Gastroesophageal sphincter (tissue), 4 donors: ENCODE results near the gene SENP3. TPM values are rescaled to one million over a fixed set of nuclear protein-coding genes. Genes with fewer than 3 reads are reported as not detected.

ENCODE experiments used
- ATAC-seq: fragments of 150-250 bp; one replicate; pipeline ENCODE4 v1.9.1; 2016; ENCODE audit warnings: mild to moderate bottlenecking, moderate library complexity
- H3K27ac ChIP-seq, 4 donors: fragments of 200-600 bp; sonication (generic) in 3 of 4; 1 replicate in 3 of 4; 2 replicates in 1 of 4; pipeline ENCODE4 v1.5.1; 2016 to 2019
- H3K27me3 ChIP-seq: fragments of 200-600 bp; sonication (generic); one replicate; pipeline ENCODE4 v1.5.1; 2019
- H3K36me3 ChIP-seq, 2 donors: fragments of 200-600 bp; sonication (generic); one replicate each; pipeline ENCODE4 v1.5.1; 2019; ENCODE audit warnings: control low read depth in 1 of 2
- H3K4me1 ChIP-seq, 3 donors: fragments of 200-600 bp; sonication (generic); 1 replicate in 2 of 3; 2 replicates in 1 of 3; pipeline ENCODE4 v1.5.1; 2016 to 2019; ENCODE audit warnings: control low read depth in 2 of 3
- H3K4me3 ChIP-seq, 2 donors: fragments of 200-600 bp; sonication (generic); one replicate each; pipeline ENCODE4 v1.5.1; 2019; ENCODE audit warnings: mild to moderate bottlenecking in 1 of 2, moderate library complexity in 1 of 2
- H3K9me3 ChIP-seq, 3 donors: fragments of 200-600 bp; sonication (generic); one replicate each; pipeline ENCODE4 v1.5.1; 2017 to 2019; ENCODE audit warnings: control low read depth in 2 of 3
- EP300 ChIP-seq: sonication (generic); formaldehyde crosslinking; IDR thresholded peaks from one replicate; pipeline ENCODE4 v1.6.1; 2017; ENCODE audit warnings: antibody characterized with exemption, mild to moderate bottlenecking
- POLR2A ChIP-seq, 2 donors: fragments of 450-650 bp; IDR thresholded peaks; one replicate each; pipeline ENCODE4 v1.6.1; 2017; ENCODE audit warnings: antibody characterized with exemption in 2 of 2, mild to moderate bottlenecking in 2 of 2, moderate library complexity in 1 of 2
- POLR2AphosphoS5 ChIP-seq: sonication (generic); formaldehyde crosslinking; IDR thresholded peaks from one replicate; pipeline ENCODE4 v1.6.1; 2017; ENCODE audit warnings: antibody characterized with exemption
- WGBS, 2 donors: methylation state at CpG; one replicate each; pipeline ENCODE4 v1.1.5; 2018; ENCODE audit warnings: low coverage in 1 of 2; 5-methylcytosine and 5-hydroxymethylcytosine counted together
- total RNA-seq, 4 donors: library from RNA; depleted of rRNA; stranded (reverse); fragments of >200 nt; gene quantifications; one replicate each; pipeline ENCODE4 v1.1.0, GENCODE V29; 2016
- TF ChIP-seq, protein P1 (sequence below), 4 experiments: fragments of 200-600 bp in 2 of 4; fragments of 450-650 bp in 2 of 4; sonication (generic) in 1 of 4; IDR thresholded peaks; one replicate each; pipeline ENCODE4 v1.5.1; 2017 to 2019; ENCODE audit warnings: antibody characterized with exemption in 4 of 4, mild to moderate bottlenecking in 2 of 4, moderate library complexity in 2 of 4

SENP3 gene
- total RNA-seq, 4 donors from 2014 or later = 68.3 to 94.7 (median 79.6) TPM

- WGBS, 2 donors = 76 to 85% methylated on average over 3 to 8 of the region's 14 CpGs
- Histone ChIP-seq H3K4me3 (no peak overlapping the region), H3K27ac (no peak overlapping the region), H3K9me3 (no peaks in the 10 kb centered on the region), H3K4me1 (peaks cover 0 to 81% (median 27%) of the 10 kb centered on the region in 3 donors), H3K27me3 (no peaks in the 10 kb centered on the region), H3K36me3 (peaks cover 0 to 55% of the 10 kb centered on the region in 2 donors)
- TF ChIP-seq, protein P1, sequence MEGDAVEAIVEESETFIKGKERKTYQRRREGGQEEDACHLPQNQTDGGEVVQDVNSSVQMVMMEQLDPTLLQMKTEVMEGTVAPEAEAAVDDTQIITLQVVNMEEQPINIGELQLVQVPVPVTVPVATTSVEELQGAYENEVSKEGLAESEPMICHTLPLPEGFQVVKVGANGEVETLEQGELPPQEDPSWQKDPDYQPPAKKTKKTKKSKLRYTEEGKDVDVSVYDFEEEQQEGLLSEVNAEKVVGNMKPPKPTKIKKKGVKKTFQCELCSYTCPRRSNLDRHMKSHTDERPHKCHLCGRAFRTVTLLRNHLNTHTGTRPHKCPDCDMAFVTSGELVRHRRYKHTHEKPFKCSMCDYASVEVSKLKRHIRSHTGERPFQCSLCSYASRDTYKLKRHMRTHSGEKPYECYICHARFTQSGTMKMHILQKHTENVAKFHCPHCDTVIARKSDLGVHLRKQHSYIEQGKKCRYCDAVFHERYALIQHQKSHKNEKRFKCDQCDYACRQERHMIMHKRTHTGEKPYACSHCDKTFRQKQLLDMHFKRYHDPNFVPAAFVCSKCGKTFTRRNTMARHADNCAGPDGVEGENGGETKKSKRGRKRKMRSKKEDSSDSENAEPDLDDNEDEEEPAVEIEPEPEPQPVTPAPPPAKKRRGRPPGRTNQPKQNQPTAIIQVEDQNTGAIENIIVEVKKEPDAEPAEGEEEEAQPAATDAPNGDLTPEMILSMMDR (IDR thresholded peaks at IDR 0.05) = no peak
- peak; percentile 2 for TF ChIP-seq POLR2AphosphoS5
- no peak for TF ChIP-seq POLR2A (IDR thresholded peaks at IDR 0.05)
- TF ChIP-seq EP300 = no peak
- no peak for ATAC-seq
Measured at GRCh38 chr17:7576432-7576937, 14.8 kb downstream of the SENP3 start.

DNA sequence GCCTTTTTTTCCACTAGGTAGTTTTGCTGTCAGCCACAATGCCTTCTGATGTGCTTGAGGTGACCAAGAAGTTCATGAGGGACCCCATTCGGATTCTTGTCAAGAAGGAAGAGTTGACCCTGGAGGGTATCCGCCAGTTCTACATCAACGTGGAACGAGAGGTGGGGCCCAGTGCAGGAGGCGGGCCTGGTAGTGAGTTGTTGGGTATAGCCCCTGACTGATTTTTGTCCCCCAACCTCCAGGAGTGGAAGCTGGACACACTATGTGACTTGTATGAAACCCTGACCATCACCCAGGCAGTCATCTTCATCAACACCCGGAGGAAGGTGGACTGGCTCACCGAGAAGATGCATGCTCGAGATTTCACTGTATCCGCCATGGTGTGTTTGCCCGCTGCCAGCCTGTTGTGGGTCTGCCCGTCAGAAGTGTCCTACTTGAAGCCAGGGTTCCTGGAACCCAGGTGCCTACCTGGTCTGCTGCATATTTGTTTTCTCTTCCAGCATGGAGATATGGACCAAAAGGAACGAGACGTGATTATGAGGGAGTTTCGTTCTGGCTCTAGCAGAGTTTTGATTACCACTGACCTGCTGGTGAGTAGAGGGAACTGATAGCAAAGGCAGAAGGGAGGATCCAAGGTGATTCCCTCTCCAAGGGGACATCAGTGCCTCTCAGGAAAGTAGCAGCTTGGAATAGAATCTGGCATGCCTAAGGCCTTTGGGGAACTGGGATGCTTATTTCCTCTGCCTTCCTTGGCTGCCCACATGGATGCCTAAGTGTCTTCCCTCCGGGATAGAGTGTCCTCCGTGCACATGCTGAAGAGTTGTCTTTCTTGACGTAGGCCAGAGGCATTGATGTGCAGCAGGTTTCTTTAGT lies 15.8 kb downstream of the SENP3 start:
- peaks cover 0 to 88% (median 33%) of the 10 kb centered on the region in 3 donors for H3K4me1 ChIP-seq
- no peak for ATAC-seq
- H3K36me3 ChIP-seq = peaks cover 0 to 54% of the 10 kb centered on the region in 2 donors
- no peak for TF ChIP-seq EP300
- TF ChIP-seq POLR2AphosphoS5 = no peak
- TF ChIP-seq POLR2A (IDR thresholded peaks at IDR 0.05) = no peak
- TF ChIP-seq, protein P1 (IDR thresholded peaks at IDR 0.05) = no peak
- H3K4me3 ChIP-seq = no peak overlapping the region
- H3K27ac ChIP-seq = peak overlapping the region in 2 of 4 donors; percentile 20 to 92
- H3K9me3 ChIP-seq = no peaks in the 10 kb centered on the region
- H3K27me3 ChIP-seq = no peaks in the 10 kb centered on the region
- 64 to 66% methylated on average over 8 to 12 of the region's 17 CpGs for WGBS, 2 donors

DNA sequence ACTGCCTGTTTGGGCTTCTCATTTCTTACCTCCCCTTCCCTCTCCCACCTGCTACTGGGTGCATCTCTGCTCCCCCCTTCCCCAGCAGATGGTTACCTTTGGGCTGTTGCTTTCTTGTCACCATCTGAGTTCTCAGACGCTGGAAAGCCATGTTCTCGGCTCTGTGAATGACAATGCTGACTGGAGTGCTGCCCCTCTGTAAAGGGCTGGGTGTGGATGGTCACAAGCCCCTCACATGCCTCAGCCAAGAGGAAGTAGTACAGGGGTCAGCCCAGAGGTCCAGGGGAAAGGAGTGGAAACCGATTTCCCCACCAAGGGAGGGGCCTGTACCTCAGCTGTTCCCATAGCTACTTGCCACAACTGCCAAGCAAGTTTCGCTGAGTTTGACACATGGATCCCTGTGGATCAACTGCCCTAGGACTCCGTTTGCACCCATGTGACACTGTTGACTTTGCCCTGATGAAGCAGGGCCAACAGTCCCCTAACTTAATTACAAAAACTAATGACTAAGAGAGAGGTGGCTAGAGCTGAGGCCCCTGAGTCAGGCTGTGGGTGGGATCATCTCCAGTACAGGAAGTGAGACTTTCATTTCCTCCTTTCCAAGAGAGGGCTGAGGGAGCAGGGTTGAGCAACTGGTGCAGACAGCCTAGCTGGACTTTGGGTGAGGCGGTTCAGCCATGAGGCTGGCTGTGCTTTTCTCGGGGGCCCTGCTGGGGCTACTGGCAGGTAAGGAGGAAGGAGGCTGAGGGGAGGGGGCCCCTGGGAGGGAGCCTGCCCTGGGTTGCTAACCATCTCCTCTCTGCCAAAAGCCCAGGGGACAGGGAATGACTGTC lies 17.5 kb downstream of the SENP3 start, which contains the start of gene CD68:
Gene CD68, plus strand, starts transcription at position 638 of the 833 bp plus-strand sequence. Its CDS starts 40 bp downstream, at position 678.
- TF ChIP-seq EP300 (no peak), POLR2A (IDR thresholded peaks at IDR 0.05) (peak; percentile 49 to 53), POLR2AphosphoS5 (peak; percentile 89)
- TF ChIP-seq, protein P1 (IDR thresholded peaks at IDR 0.05) = no peak
- Histone ChIP-seq H3K36me3 (peaks cover 0 to 49% of the 10 kb centered on the region in 2 donors), H3K4me1 (peaks cover 2 to 92% (median 39%) of the 10 kb centered on the region in 3 donors), H3K4me3 (peak within 1 kb of the TSS in 1 of 2 donors; percentile 64), H3K27ac (peak within 1 kb of the TSS; percentile 26 to 94 (median 84)), H3K9me3 (no peaks in the 10 kb centered on the region), H3K27me3 (no peaks in the 10 kb centered on the region)
- peak; percentile 65 for ATAC-seq
- 0% methylated on average over 1 of the region's 7 CpGs; no CpG with 5 or more reads in 1 of the 2 donors for WGBS, 2 donors

GRCh38 chr17:7579834-7580603 lies 18.3 kb downstream of the SENP3 start:
- WGBS, 2 donors = 76 to 91% methylated on average over 4 to 6 of the region's 12 CpGs
- no peaks in the 10 kb centered on the region for H3K9me3 ChIP-seq
- ATAC-seq = no peak
- H3K36me3 ChIP-seq = peaks cover 0 to 41% of the 10 kb centered on the region in 2 donors
- peak overlapping the region in 1 of 2 donors; percentile 64 for H3K4me3 ChIP-seq
- TF ChIP-seq EP300 (no peak), POLR2A (IDR thresholded peaks at IDR 0.05) (no peak)
- peaks cover 2 to 92% (median 39%) of the 10 kb centered on the region in 3 donors for H3K4me1 ChIP-seq
- H3K27me3 ChIP-seq = no peaks in the 10 kb centered on the region
- peak overlapping the region; percentile 26 to 94 (median 84) for H3K27ac ChIP-seq
